OCI-LY7 (cell line): ENCODE data around the gene LBX2. TPM values are rescaled to one million over a fixed set of nuclear protein-coding genes. Genes with fewer than 3 reads are reported as not detected.

Source experiments
- BruUV-seq: library from RNA; stranded (reverse); fragments of 400-500 nt; replicated peaks from 2 replicates; lab custom pipeline; 2021; lab: Mats Ljungman, UMichigan
- CTCF ChIA-PET: fragments of 300-600 bp; sonication (Branson Sonifier 250); formaldehyde crosslinking; loops from one replicate; lab custom pipeline; 2022; ENCODE audit warnings: antibody characterized with exemption; ENCODE audit not compliant: unreplicated experiment; lab: Charles Lee
- POLR2A ChIA-PET: fragments of 300-600 bp; sonication (Branson Sonifier 250); formaldehyde crosslinking; loops from one replicate; lab custom pipeline; 2022; ENCODE audit warnings: antibody characterized with exemption; lab: Charles Lee
- DNase-seq: peaks from one replicate; pipeline ENCODE4 v3.0.0-alpha.2; 2015; ENCODE audit warnings: low spot score
- H2AFZ ChIP-seq: fragments of 200-600 bp; sonication (generic), shearing (Covaris generic); 2 replicates; pipeline ENCODE4 v1.6.1; 2014; ENCODE audit warnings: mild to moderate bottlenecking, antibody characterized with exemption, low read length, moderate library complexity
- H3K27ac ChIP-seq: fragments of 200-600 bp; sonication (generic); 2 replicates; pipeline ENCODE4 v1.5.1; 2014; ENCODE audit warnings: mixed run types, low read depth, mild to moderate bottlenecking, moderate library complexity, low read length, inconsistent platforms; ENCODE audit not compliant: poor library complexity, severe bottlenecking
- H3K36me3 ChIP-seq: fragments of 200-600 bp; sonication (generic); 2 replicates; pipeline ENCODE4 v1.6.1; 2014; ENCODE audit warnings: mild to moderate bottlenecking, antibody characterized with exemption, low read length, moderate library complexity, mixed read lengths; ENCODE audit not compliant: insufficient read depth
- H3K4me1 ChIP-seq: fragments of 200-600 bp; sonication (generic); 2 replicates; pipeline ENCODE4 v1.5.1; 2014; ENCODE audit warnings: mild to moderate bottlenecking, low read length; ENCODE audit not compliant: insufficient read depth, poor library complexity, severe bottlenecking
- H3K4me2 ChIP-seq: fragments of 200-600 bp; sonication (generic); 2 replicates; pipeline ENCODE4 v1.6.1; 2014; ENCODE audit warnings: mild to moderate bottlenecking, low read length
- H3K4me3 ChIP-seq: fragments of 200-600 bp; sonication (generic); 2 replicates; pipeline ENCODE4 v1.5.1; 2014; ENCODE audit warnings: mild to moderate bottlenecking, low read depth, low read length; ENCODE audit not compliant: poor library complexity, severe bottlenecking
- H3K79me2 ChIP-seq: fragments of 200-600 bp; sonication (generic); 2 replicates; pipeline ENCODE4 v1.6.1; 2016; ENCODE audit warnings: low read depth, mild to moderate bottlenecking, low read length, moderate library complexity, mixed read lengths; ENCODE audit not compliant: insufficient read depth
- H3K9me2 ChIP-seq: fragments of 200-600 bp; sonication (generic); 2 replicates; pipeline ENCODE4 v1.6.1; 2016; ENCODE audit warnings: mild to moderate bottlenecking, low read length, mixed read lengths; ENCODE audit not compliant: insufficient read depth
- H3K9me3 ChIP-seq: fragments of 200-600 bp; sonication (generic); 2 replicates; pipeline ENCODE4 v1.6.1; 2014; ENCODE audit warnings: mild to moderate bottlenecking, mixed run types, low read length, mixed read lengths
- H4K20me1 ChIP-seq: fragments of 200-600 bp; sonication (generic); 2 replicates; pipeline ENCODE4 v1.6.1; 2014; ENCODE audit warnings: mild to moderate bottlenecking, antibody characterized with exemption, low read length, moderate library complexity, mixed read lengths; ENCODE audit not compliant: insufficient read depth
- EZH2phosphoT487 ChIP-seq: fragments of 200-600 bp; sonication (generic); IDR thresholded peaks from 2 replicates; pipeline ENCODE4 v1.6.1; 2018; ENCODE audit warnings: low read depth, borderline replicate concordance, mild to moderate bottlenecking, mixed run types, antibody characterized with exemption, low read length, moderate library complexity, mixed read lengths
- intact Hi-C: fragments of 100-400 bp; cut with micrococcal nuclease; formaldehyde crosslinking; loops from one replicate; pipeline ENCODE4 v1.10.0; 2022; ENCODE audit not compliant: unreplicated experiment
- total RNA-seq, 2 experiments: library from RNA; depleted of rRNA in 1 of 2; stranded (reverse); fragments of >200 nt in 1 of 2; shearing (Covaris generic) in 1 of 2; gene quantifications; 2 replicates each; pipeline ENCODE4 v1.2.3, GENCODE V29; 2014 to 2022
- TF ChIP-seq, protein P1 (sequence below): fragments of 200-600 bp; sonication (generic); conservative IDR thresholded peaks from 2 replicates; pipeline ENCODE4 v1.5.1; 2014; ENCODE audit warnings: mild to moderate bottlenecking, antibody characterized with exemption, low read length, moderate library complexity, mixed read lengths

Gene LBX2
- total RNA-seq, 2 experiments from 2014 or later = not detected

DNA sequence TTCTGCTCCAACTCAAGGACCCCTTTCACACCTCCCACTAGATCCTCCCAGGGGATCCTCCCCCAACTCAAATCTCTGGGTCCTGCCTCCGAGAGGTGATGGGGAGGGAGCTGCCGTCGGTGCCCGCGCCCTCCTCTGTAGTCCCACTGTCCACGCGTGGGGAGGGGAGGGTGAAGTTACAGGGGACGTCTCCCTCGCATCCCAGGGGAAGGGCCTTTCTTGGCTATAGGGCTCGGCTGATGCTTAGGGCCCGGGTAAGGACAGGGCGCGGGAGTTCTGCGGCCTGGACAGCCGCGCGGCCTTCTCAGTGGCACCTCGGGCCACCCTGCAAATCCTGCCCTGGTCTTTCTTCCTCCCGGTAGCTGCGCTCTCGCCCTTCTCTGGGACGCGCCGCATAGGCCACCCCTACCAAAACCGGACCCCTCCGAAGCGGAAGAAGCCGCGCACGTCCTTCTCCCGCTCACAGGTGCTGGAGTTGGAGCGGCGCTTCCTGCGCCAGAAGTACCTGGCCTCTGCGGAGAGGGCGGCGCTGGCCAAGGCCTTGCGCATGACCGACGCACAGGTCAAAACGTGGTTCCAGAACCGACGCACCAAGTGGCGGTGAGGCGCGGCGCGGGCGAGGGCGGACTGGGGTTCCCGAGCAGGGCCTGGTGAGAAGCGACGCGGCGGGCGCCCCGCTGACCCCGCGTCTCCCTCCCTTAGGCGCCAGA lies 16.0 kb upstream of the LBX2 start:
- intact Hi-C loops = no loop called here
- TF ChIP-seq EZH2phosphoT487 = no peak
- TF ChIP-seq, protein P1, sequence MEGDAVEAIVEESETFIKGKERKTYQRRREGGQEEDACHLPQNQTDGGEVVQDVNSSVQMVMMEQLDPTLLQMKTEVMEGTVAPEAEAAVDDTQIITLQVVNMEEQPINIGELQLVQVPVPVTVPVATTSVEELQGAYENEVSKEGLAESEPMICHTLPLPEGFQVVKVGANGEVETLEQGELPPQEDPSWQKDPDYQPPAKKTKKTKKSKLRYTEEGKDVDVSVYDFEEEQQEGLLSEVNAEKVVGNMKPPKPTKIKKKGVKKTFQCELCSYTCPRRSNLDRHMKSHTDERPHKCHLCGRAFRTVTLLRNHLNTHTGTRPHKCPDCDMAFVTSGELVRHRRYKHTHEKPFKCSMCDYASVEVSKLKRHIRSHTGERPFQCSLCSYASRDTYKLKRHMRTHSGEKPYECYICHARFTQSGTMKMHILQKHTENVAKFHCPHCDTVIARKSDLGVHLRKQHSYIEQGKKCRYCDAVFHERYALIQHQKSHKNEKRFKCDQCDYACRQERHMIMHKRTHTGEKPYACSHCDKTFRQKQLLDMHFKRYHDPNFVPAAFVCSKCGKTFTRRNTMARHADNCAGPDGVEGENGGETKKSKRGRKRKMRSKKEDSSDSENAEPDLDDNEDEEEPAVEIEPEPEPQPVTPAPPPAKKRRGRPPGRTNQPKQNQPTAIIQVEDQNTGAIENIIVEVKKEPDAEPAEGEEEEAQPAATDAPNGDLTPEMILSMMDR = no peak
- Histone ChIP-seq H3K27ac (no peak overlapping the region), H2AFZ (no peak overlapping the region), H3K79me2 (no peaks in the 10 kb centered on the region), H3K4me3 (no peak overlapping the region), H3K36me3 (no peaks in the 10 kb centered on the region), H3K4me2 (no peak overlapping the region), H3K4me1 (no peaks in the 10 kb centered on the region), H4K20me1 (no peaks in the 10 kb centered on the region), H3K9me3 (no peaks in the 10 kb centered on the region), H3K9me2 (no peaks in the 10 kb centered on the region)
- no peak for DNase-seq
- BruUV-seq = no TSS peak
- ChIA-PET POLR2A (no interaction called here), CTCF (no interaction called here)

DNA sequence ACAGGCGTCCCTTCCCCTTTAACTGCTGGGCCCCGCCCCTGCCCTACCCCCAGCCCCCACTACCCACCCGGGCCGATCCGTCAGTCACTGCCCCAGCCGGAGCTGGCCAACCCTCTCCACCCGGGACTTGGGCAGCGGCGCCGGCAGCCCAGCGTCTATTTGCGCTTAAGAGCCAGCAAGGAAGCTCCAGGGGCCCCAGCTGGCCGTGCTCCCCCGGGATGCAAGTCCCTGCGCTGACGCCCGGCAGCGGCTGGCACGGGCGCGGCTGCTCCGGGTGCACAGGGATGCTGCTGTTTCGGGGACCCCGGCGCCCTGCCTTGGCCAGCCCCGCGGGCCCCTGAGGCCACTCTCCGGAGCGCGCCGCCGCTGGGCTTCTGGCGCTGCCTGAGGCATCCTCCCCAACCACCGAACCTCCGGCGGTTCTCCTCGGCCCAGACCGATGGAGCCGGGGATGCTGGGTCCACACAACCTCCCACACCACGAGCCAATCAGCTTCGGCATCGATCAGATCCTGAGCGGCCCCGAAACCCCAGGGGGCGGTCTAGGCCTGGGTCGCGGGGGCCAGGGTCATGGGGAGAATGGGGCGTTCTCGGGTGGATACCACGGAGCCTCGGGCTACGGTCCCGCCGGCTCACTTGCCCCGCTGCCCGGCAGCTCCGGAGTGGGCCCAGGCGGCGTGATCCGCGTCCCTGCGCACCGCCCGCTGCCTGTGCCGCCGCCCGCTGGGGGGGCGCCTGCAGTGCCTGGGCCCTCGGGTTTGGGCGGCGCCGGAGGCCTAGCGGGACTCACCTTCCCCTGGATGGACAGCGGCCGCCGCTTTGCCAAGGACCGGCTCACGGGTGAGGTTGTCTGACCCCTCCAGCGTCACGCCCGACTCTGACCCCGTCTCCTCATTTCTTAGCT lies 15.2 kb upstream of the LBX2 start, which contains the start of gene TLX2:
TSS of gene TLX2 (plus strand) at position 83 of the 903 bp plus-strand sequence. CDS start at position 440, 357 bp downstream.
- Histone ChIP-seq H3K4me3 (no peak within 1 kb of the TSS), H4K20me1 (no peaks in the 10 kb centered on the region), H3K9me3 (no peaks in the 10 kb centered on the region), H3K27ac (no peak within 1 kb of the TSS), H2AFZ (no peak within 1 kb of the TSS), H3K36me3 (no peaks in the 10 kb centered on the region), H3K4me2 (peak within 1 kb of the TSS; percentile 14; the same call in 1 of the 2 replicates), H3K4me1 (no peaks in the 10 kb centered on the region), H3K9me2 (no peaks in the 10 kb centered on the region), H3K79me2 (no peaks in the 10 kb centered on the region)
- POLR2A ChIA-PET = interaction anchor here (0.6 kb wide), 1 partner anchor 206 kb away, joined by 4 read pairs; no protein-coding TSS in a partner anchor
- CTCF ChIA-PET = no interaction called here
- no peak for DNase-seq
- TF ChIP-seq, protein P1 = no peak
- no peak for TF ChIP-seq EZH2phosphoT487
- no TSS peak for BruUV-seq
- intact Hi-C loops = no loop called here
